Astrocyte of the cerebellum (primary cell): Measurements from ENCODE around the gene HS6ST2.

Source experiments
- DNase-seq: peaks from one replicate; pipeline ENCODE4 v3.0.0-alpha.2; 2011; ENCODE audit warnings: low read depth
- H3K4me3 ChIP-seq: 2 replicates; pipeline ENCODE4 v1.5.1; 2011; ENCODE audit warnings: mild to moderate bottlenecking, low read depth, low read length, moderate library complexity
- CTCF ChIP-seq: IDR thresholded peaks from 2 replicates; pipeline ENCODE4 v1.5.1; 2012; ENCODE audit warnings: low read length, low read depth, moderate library complexity, mild to moderate bottlenecking; ENCODE audit errors: missing control alignments
- in situ Hi-C: cut with HindIII; loops from 2 replicates; pipeline ENCODE4 v1.10.0; 2017; ENCODE audit warnings: low sequenced_read_pairs

Gene HS6ST2

GRCh38 chrX:132744470-132744869 lies 214.0 kb downstream of the HS6ST2 start:
- no peak for TF ChIP-seq CTCF
- DNase-seq = no peak
- in situ Hi-C loops = no loop called here
- H3K4me3 ChIP-seq = no peak overlapping the region

DNA sequence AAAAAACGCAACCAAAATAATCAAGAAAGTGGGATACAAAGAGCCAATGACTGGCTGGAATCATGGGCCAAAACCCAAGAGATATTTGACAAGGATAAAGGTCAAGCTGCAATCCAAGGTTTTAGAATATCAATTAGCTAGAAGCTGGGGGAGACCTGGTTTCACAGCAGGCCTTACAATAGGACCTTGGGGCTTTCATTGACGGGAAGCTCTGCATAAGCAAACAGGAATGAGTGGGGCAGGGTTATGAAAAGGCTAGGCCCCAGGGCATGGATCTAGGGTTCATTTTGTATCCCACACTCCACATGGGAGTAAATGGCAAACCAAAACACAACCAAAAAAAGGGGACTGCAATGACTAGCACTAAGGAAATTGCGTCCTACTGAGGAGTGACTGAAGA lies 215.3 kb downstream of the HS6ST2 start:
- DNase-seq = no peak
- H3K4me3 ChIP-seq = no peak overlapping the region
- TF ChIP-seq CTCF = no peak
- in situ Hi-C loops = no loop called here

GRCh38 chrX:132742246-132742645 lies 216.2 kb downstream of the HS6ST2 start:
- in situ Hi-C loops = no loop called here
- no peak for DNase-seq
- no peak for TF ChIP-seq CTCF
- no peak overlapping the region for H3K4me3 ChIP-seq

DNA sequence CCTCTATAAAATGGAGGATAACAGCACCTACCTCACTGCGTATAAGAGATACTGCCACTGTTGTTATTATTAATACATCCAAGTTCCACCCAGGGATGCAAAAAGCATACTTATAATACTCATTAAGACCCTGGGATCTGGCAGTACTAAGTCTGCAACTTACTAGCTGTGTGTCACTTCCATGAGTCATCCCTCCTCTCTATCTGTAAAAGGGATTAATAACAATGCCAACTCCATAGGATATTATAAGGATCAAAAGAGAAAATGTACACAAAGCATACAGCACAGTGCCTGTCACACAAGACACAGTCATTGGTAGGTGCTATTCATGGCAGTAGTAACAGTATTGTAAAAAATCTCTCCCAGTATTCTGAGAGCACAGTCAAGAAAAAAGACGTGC lies 216.7 kb downstream of the HS6ST2 start:
- TF ChIP-seq CTCF = no peak
- DNase-seq = no peak
- no peak overlapping the region for H3K4me3 ChIP-seq
- in situ Hi-C loops = no loop called here

DNA sequence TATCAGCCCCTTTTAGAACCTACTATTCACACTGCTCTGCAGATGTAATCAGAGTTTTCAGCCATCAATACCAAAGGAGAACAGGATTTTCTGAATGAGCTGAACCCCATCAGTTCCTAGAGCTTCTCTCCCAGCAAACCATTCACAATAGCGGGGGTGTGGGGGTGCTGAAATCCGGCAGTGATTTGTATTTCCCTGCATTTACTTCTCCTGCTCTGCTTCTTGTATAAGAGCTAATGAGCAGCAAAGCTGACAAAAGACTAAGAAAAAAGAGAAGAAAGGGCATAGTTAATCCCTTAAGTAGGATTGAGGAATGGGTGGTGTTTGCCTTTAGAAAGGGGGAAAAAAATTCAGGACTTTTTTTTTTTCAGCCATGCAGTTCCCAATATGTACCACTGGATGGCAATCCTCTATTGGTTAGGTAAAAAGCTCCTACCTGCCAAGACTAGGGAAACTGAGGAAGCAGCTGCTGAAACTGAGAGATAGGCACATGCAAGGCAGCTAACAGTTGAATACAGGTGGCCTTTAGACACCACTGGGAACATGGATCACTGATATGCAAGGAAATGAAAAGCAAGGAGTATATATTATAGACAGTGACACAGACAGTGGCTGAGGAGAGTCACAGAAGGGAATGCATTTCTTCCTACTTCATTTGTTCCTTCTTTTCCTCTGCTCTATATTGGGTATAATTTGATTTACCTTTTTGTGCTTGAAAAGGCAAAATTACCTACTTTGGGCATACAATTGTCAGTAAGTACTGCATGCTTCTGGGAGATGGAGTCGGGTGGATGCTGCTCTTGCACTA lies 217.9 kb downstream of the HS6ST2 start:
- no peak overlapping the region for H3K4me3 ChIP-seq
- TF ChIP-seq CTCF = peak; percentile 75
- in situ Hi-C loops = no loop called here
- DNase-seq = no peak

DNA sequence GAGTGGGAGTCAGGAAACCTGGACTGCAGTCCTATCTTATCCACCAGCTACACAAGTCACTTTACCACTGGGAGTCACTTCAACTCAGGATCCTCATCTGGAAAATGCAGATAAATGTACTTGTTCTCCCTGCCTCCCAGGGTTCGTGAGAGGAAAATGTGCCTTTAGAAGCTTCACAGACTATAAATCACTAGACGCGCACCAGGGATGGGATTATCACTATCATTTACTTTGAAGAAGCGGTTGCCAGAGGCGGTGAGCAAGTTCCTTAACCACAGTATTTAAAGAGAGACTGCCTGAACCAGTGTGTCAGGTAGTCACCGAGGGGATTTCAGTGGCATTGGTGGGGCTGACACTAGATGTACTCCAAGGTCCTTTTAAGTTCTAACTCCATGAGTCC lies 219.5 kb downstream of the HS6ST2 start:
- DNase-seq = no peak
- H3K4me3 ChIP-seq = no peak overlapping the region
- no peak for TF ChIP-seq CTCF
- in situ Hi-C loops = no loop called here
